ENCODE measurements around the gene ARHGAP10. TPM values are rescaled to one million over a fixed set of nuclear protein-coding genes. Genes with fewer than 3 reads are reported as not detected.

The ARHGAP10 gene
- total RNA-seq, 3 donors from 2014 or later (not counting 1 experiment from before 2014, with no cell fraction given) = 13.9 to 28.7 (median 23.2) TPM

- no peak overlapping the region for H3K4me3 ChIP-seq (ENCODE audit: low read length)
- Mint-ChIP-seq H3K4me3 (no peak overlapping the region), H3K27me3 (ENCODE audit: low read depth in 2 of 2) (no peaks in the 10 kb centered on the region), H3K27ac (no peak overlapping the region), H3K9me3 (no peaks in the 10 kb centered on the region), H3K36me3 (peaks cover 5% of the 10 kb centered on the region), H3K4me1 (peaks cover 0 to 5% of the 10 kb centered on the region in 2 donors)
- WGBS (ENCODE audit: insufficient coverage) = 35% methylated on average over 3 of the region's 3 CpGs
- intact Hi-C loops (cut with micrococcal nuclease) = loop anchor here (1.0 kb wide), 1 partner anchor 18 kb away; no protein-coding TSS in a partner anchor
- no peaks in the 10 kb centered on the region for H3K9me3 ChIP-seq (ENCODE audit: control insufficient read depth, insufficient read depth, low read length)
- H3K36me3 ChIP-seq (ENCODE audit: control insufficient read depth, insufficient read depth, low read length) = no peaks in the 10 kb centered on the region
- H3K27ac ChIP-seq (ENCODE audit: low read length) = no peak overlapping the region
- no peaks in the 10 kb centered on the region for H3K27me3 ChIP-seq (ENCODE audit: control insufficient read depth, insufficient read depth, low read length)
- no peaks in the 10 kb centered on the region for H3K4me1 ChIP-seq (ENCODE audit: control insufficient read depth, insufficient read depth, low read length)
- no peak for TF ChIP-seq CTCF (IDR thresholded peaks at IDR 0.05)
- DNase-seq = peak in 1 of 2 donors; percentile 31
- no peak for ATAC-seq
Measured at GRCh38 chr4:147924604-147925412, 192.9 kb downstream of the ARHGAP10 start.

GRCh38 chr4:147927377-147928137, 195.7 kb downstream of the ARHGAP10 start:
- Mint-ChIP-seq H3K4me3 (no peak overlapping the region), H3K9me3 (no peaks in the 10 kb centered on the region), H3K4me1 (peaks cover 0 to 5% of the 10 kb centered on the region in 2 donors), H3K27me3 (ENCODE audit: low read depth in 2 of 2) (no peaks in the 10 kb centered on the region), H3K36me3 (peaks cover 12% of the 10 kb centered on the region), H3K27ac (no peak overlapping the region)
- Histone ChIP-seq H3K36me3 (ENCODE audit: control insufficient read depth, insufficient read depth, low read length) (no peaks in the 10 kb centered on the region), H3K27ac (ENCODE audit: low read length) (no peak overlapping the region), H3K27me3 (ENCODE audit: control insufficient read depth, insufficient read depth, low read length) (no peaks in the 10 kb centered on the region), H3K4me3 (ENCODE audit: low read length) (no peak overlapping the region), H3K9me3 (ENCODE audit: control insufficient read depth, insufficient read depth, low read length) (no peaks in the 10 kb centered on the region), H3K4me1 (ENCODE audit: control insufficient read depth, insufficient read depth, low read length) (no peaks in the 10 kb centered on the region)
- DNase-seq = no peak
- intact Hi-C loops (cut with micrococcal nuclease) = no loop called here
- WGBS (ENCODE audit: insufficient coverage) = 96% methylated on average over 10 of the region's 11 CpGs
- ATAC-seq = peak in 1 of 3 donors; percentile 14
- no peak for TF ChIP-seq CTCF (IDR thresholded peaks at IDR 0.05)

GRCh38 chr4:147928400-147928799, 196.5 kb downstream of the ARHGAP10 start:
- intact Hi-C loops (cut with micrococcal nuclease) = no loop called here
- H3K36me3 Mint-ChIP-seq = peaks cover 7% of the 10 kb centered on the region
- no peaks in the 10 kb centered on the region for H3K9me3 ChIP-seq (ENCODE audit: control insufficient read depth, insufficient read depth, low read length)
- H3K9me3 Mint-ChIP-seq = no peaks in the 10 kb centered on the region
- no peak for DNase-seq
- no peak overlapping the region for H3K27ac Mint-ChIP-seq
- no peaks in the 10 kb centered on the region for H3K27me3 Mint-ChIP-seq (ENCODE audit: low read depth in 2 of 2)
- 97% methylated on average over 5 of the region's 5 CpGs for WGBS (ENCODE audit: insufficient coverage)
- no peak overlapping the region for H3K4me3 Mint-ChIP-seq
- no peaks in the 10 kb centered on the region for H3K4me1 ChIP-seq (ENCODE audit: control insufficient read depth, insufficient read depth, low read length)
- TF ChIP-seq CTCF (IDR thresholded peaks at IDR 0.05) = no peak
- ATAC-seq = no peak
- no peaks in the 10 kb centered on the region for H3K27me3 ChIP-seq (ENCODE audit: control insufficient read depth, insufficient read depth, low read length)
- H3K36me3 ChIP-seq (ENCODE audit: control insufficient read depth, insufficient read depth, low read length) = no peaks in the 10 kb centered on the region
- peaks cover 0 to 5% of the 10 kb centered on the region in 2 donors for H3K4me1 Mint-ChIP-seq
- no peak overlapping the region for H3K27ac ChIP-seq (ENCODE audit: low read length)
- no peak overlapping the region for H3K4me3 ChIP-seq (ENCODE audit: low read length)
